Measurements from ENCODE around the gene SERPINA4. TPM values are rescaled to one million over a fixed set of nuclear protein-coding genes. Genes with fewer than 3 reads are reported as not detected.

SERPINA4 gene
- total RNA-seq, 2 donors from 2014 or later: not detected

DNA sequence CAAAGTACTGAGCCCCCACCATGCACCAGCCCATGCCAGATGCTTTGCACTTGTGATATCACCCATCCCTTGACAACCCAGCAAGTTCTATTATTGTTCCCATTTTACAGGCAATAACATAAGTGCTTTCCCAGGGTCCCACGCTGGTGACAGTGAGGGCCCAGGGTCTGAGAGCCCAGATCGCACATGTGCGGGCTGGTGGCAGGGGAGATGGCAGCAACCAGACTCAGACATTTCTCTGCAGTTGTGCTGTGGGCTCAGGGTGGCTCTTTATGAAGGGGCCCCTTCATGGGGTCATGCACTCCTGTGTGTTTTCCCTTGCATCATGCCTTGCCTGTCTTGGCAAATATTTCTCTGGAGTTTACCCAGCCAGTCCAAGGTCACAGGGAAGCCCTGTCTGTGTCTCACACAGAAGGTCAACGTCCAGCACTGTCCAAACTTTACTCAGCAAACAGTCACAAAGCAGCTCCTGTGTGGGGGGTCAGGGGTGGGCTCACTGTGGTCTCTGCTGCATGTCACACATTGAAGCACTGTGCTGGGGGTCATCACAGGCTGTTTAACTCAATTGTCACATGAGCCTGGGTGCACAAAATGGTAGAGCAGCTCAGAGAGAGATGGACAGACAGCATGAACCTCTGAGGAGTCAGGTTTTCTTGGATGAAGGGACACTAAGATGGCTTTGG lies 32.6 kb downstream of the SERPINA4 start:
- H3K9me3 ChIP-seq (ENCODE audit: control insufficient read depth, low read length): no peaks in the 10 kb centered on the region
- 90 to 100% methylated on average over 3 to 4 of the region's 4 CpGs for WGBS, 2 experiments (ENCODE audit: insufficient coverage in 1 of 2, insufficient read length in 1 of 2)
- Mint-ChIP-seq H3K9me3 (no peaks in the 10 kb centered on the region), H3K4me1 (peaks cover 4% of the 10 kb centered on the region), H3K36me3 (ENCODE audit: low read depth) (no peaks in the 10 kb centered on the region), H3K27ac (no peak overlapping the region), H3K4me3 (no peak overlapping the region), H3K27me3 (ENCODE audit: insufficient read depth) (peaks cover 7% of the 10 kb centered on the region)
- H3K4me1 ChIP-seq (ENCODE audit: control insufficient read depth, insufficient read depth, low read length): peaks cover 5% of the 10 kb centered on the region
- H3K9ac ChIP-seq (ENCODE audit: extremely low read depth, low read length, poor library complexity, severe bottlenecking): no peak overlapping the region
- no peaks in the 10 kb centered on the region for H3K36me3 ChIP-seq (ENCODE audit: control insufficient read depth, insufficient read depth, low read length)
- H3K27me3 ChIP-seq (ENCODE audit: control insufficient read depth, insufficient read depth, low read length, poor library complexity, severe bottlenecking): no peaks in the 10 kb centered on the region
- H3K27ac ChIP-seq (ENCODE audit: low read depth, low read length): no peak overlapping the region
- no peak overlapping the region for H3K4me3 ChIP-seq (ENCODE audit: low read length)
- DNase-seq: no peak
- TF ChIP-seq, protein P1, sequence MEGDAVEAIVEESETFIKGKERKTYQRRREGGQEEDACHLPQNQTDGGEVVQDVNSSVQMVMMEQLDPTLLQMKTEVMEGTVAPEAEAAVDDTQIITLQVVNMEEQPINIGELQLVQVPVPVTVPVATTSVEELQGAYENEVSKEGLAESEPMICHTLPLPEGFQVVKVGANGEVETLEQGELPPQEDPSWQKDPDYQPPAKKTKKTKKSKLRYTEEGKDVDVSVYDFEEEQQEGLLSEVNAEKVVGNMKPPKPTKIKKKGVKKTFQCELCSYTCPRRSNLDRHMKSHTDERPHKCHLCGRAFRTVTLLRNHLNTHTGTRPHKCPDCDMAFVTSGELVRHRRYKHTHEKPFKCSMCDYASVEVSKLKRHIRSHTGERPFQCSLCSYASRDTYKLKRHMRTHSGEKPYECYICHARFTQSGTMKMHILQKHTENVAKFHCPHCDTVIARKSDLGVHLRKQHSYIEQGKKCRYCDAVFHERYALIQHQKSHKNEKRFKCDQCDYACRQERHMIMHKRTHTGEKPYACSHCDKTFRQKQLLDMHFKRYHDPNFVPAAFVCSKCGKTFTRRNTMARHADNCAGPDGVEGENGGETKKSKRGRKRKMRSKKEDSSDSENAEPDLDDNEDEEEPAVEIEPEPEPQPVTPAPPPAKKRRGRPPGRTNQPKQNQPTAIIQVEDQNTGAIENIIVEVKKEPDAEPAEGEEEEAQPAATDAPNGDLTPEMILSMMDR (conservative IDR thresholded peaks at IDR 0.05): no peak

DNA sequence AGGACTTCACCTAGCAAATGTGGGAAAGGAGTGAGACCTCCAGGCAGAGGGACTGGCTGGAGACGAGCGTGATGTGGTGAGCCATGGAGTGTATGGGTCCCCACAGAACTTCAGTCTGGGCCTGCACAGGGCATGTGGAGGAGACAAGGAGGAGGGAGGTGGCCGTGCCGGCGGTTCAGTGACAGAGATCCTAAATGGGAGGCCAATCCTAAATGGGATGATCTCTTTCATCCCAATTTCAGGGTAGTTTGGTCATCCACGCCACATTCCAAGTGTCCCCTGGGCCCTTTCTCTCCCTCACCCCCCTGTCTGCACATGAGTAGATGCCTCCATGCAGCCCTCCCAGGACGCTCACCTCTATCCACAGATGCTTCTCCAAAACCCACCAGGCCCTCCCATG lies 33.2 kb downstream of the SERPINA4 start:
- peaks cover 7% of the 10 kb centered on the region for H3K4me1 ChIP-seq (ENCODE audit: control insufficient read depth, insufficient read depth, low read length)
- no peak overlapping the region for H3K4me3 ChIP-seq (ENCODE audit: low read length)
- no peaks in the 10 kb centered on the region for H3K36me3 ChIP-seq (ENCODE audit: control insufficient read depth, insufficient read depth, low read length)
- H3K27me3 ChIP-seq (ENCODE audit: control insufficient read depth, insufficient read depth, low read length, poor library complexity, severe bottlenecking): no peaks in the 10 kb centered on the region
- no peaks in the 10 kb centered on the region for H3K9me3 Mint-ChIP-seq
- DNase-seq: no peak
- H3K4me1 Mint-ChIP-seq: peaks cover 10% of the 10 kb centered on the region
- H3K27ac ChIP-seq (ENCODE audit: low read depth, low read length): no peak overlapping the region
- H3K27ac Mint-ChIP-seq: no peak overlapping the region
- WGBS, 2 experiments (ENCODE audit: insufficient coverage in 1 of 2, insufficient read length in 1 of 2): 83 to 100% methylated on average over 2 to 7 of the region's 7 CpGs
- peaks cover 7% of the 10 kb centered on the region for H3K27me3 Mint-ChIP-seq (ENCODE audit: insufficient read depth)
- H3K36me3 Mint-ChIP-seq (ENCODE audit: low read depth): no peaks in the 10 kb centered on the region
- TF ChIP-seq, protein P1 (conservative IDR thresholded peaks at IDR 0.05): no peak
- H3K9ac ChIP-seq (ENCODE audit: extremely low read depth, low read length, poor library complexity, severe bottlenecking): no peak overlapping the region
- H3K4me3 Mint-ChIP-seq: no peak overlapping the region
- H3K9me3 ChIP-seq (ENCODE audit: control insufficient read depth, low read length): no peaks in the 10 kb centered on the region

DNA sequence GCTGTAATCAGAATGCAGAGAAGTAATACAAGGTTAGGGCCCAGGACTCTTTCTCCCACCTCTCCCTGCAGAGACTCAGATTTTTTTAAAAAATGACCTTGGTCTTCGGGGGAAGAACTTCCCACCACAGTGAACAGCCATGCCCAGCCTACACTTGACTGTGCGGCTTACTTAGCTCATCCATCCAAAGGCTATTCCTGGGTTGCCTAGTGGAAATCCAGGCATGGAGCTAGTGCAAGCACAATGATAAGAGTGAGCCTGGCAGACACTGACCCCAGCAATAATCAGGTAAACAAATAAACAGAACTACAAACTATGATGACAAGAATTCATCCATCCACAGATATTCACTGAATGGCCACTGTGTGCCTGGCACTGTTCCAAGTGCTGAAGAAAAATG lies 34.7 kb downstream of the SERPINA4 start:
- H3K27me3 Mint-ChIP-seq (ENCODE audit: insufficient read depth): peaks cover 7% of the 10 kb centered on the region
- WGBS, 2 experiments (ENCODE audit: insufficient coverage in 1 of 2, insufficient read length in 1 of 2): 60 to 67% methylated on average over 2 of the region's 2 CpGs
- no peak for DNase-seq
- Histone ChIP-seq H3K9me3 (ENCODE audit: control insufficient read depth, low read length) (no peaks in the 10 kb centered on the region), H3K4me3 (ENCODE audit: low read length) (no peak overlapping the region), H3K27ac (ENCODE audit: low read depth, low read length) (no peak overlapping the region), H3K9ac (ENCODE audit: extremely low read depth, low read length, poor library complexity, severe bottlenecking) (no peak overlapping the region), H3K27me3 (ENCODE audit: control insufficient read depth, insufficient read depth, low read length, poor library complexity, severe bottlenecking) (no peaks in the 10 kb centered on the region), H3K36me3 (ENCODE audit: control insufficient read depth, insufficient read depth, low read length) (no peaks in the 10 kb centered on the region), H3K4me1 (ENCODE audit: control insufficient read depth, insufficient read depth, low read length) (peaks cover 12% of the 10 kb centered on the region)
- no peak overlapping the region for H3K4me3 Mint-ChIP-seq
- H3K9me3 Mint-ChIP-seq: no peaks in the 10 kb centered on the region
- TF ChIP-seq, protein P1 (conservative IDR thresholded peaks at IDR 0.05): no peak
- H3K36me3 Mint-ChIP-seq (ENCODE audit: low read depth): no peaks in the 10 kb centered on the region
- H3K27ac Mint-ChIP-seq: no peak overlapping the region
- H3K4me1 Mint-ChIP-seq: peaks cover 18% of the 10 kb centered on the region

All from endodermal cell (in vitro differentiated cells).